Right atrium auricular region (tissue), 2 donors: ENCODE results near the gene TRPM2. TPM values are rescaled to one million over a fixed set of nuclear protein-coding genes. Genes with fewer than 3 reads are reported as not detected.

Experiments
- DNase-seq: peaks from one replicate; pipeline ENCODE4 v3.0.0-alpha.2; 2019; ENCODE audit warnings: low spot score
- H3K27ac ChIP-seq, 2 donors: fragments of 200-600 bp; sonication (generic); 1 replicate in 1 of 2; 2 replicates in 1 of 2; pipeline ENCODE4 v1.5.1; 2016 to 2019
- H3K27me3 ChIP-seq, 2 donors: fragments of 200-600 bp; sonication (generic); one replicate each; pipeline versions ENCODE4 v1.5.1 to v1.6.0; 2017 to 2019
- H3K36me3 ChIP-seq: fragments of 200-600 bp; sonication (generic); one replicate; pipeline ENCODE4 v1.5.1; 2016
- H3K4me1 ChIP-seq, 2 donors: fragments of 200-600 bp; sonication (generic); one replicate each; pipeline versions ENCODE4 v1.5.1 to v1.6.0; 2017 to 2019
- H3K4me3 ChIP-seq, 2 donors: fragments of 200-600 bp; sonication (generic); 1 replicate in 1 of 2; 2 replicates in 1 of 2; pipeline ENCODE4 v1.5.1; 2017 to 2019; ENCODE audit warnings: mild to moderate bottlenecking in 1 of 2, moderate library complexity in 1 of 2
- H3K9me3 ChIP-seq, 2 donors: fragments of 200-600 bp; sonication (generic); one replicate each; pipeline ENCODE4 v1.5.1; 2019
- total RNA-seq, 2 donors: library from RNA; depleted of rRNA; stranded (reverse); fragments of >200 nt; gene quantifications; one replicate each; pipeline ENCODE4 v1.1.0, GENCODE V29; 2016
- TF ChIP-seq, protein P1 (sequence below), 2 donors: fragments of 200-600 bp; sonication (generic); IDR thresholded peaks; one replicate each; pipeline ENCODE4 v1.5.1; 2019; ENCODE audit warnings: antibody characterized with exemption in 2 of 2

Gene TRPM2
- total RNA-seq, 2 donors from 2014 or later: 0.75 to 0.89 TPM

DNA sequence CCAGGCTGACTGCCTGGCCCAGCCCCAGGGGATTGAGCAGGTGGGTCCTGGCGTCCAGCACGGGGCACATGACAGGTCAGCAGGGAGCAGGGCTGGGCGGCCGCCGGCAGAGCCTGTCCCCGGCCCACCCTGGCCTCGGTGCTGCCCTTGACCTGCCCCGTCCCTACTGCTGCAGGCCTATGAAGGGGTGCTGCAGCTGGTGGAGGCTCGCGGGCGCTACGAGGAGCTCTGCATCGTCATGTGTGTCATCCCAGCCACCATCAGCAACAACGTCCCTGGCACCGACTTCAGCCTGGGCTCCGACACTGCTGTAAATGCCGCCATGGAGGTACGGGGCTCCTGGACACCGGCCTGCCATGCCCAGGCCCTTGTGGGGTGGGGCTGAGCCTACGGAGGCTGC lies 29.8 kb upstream of the TRPM2 start:
- TF ChIP-seq, protein P1, sequence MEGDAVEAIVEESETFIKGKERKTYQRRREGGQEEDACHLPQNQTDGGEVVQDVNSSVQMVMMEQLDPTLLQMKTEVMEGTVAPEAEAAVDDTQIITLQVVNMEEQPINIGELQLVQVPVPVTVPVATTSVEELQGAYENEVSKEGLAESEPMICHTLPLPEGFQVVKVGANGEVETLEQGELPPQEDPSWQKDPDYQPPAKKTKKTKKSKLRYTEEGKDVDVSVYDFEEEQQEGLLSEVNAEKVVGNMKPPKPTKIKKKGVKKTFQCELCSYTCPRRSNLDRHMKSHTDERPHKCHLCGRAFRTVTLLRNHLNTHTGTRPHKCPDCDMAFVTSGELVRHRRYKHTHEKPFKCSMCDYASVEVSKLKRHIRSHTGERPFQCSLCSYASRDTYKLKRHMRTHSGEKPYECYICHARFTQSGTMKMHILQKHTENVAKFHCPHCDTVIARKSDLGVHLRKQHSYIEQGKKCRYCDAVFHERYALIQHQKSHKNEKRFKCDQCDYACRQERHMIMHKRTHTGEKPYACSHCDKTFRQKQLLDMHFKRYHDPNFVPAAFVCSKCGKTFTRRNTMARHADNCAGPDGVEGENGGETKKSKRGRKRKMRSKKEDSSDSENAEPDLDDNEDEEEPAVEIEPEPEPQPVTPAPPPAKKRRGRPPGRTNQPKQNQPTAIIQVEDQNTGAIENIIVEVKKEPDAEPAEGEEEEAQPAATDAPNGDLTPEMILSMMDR (IDR thresholded peaks at IDR 0.05): no peak
- Histone ChIP-seq H3K9me3 (no peaks in the 10 kb centered on the region), H3K4me3 (no peak overlapping the region), H3K36me3 (peaks cover 57% of the 10 kb centered on the region), H3K27me3 (no peaks in the 10 kb centered on the region), H3K27ac (no peak overlapping the region), H3K4me1 (no peaks in the 10 kb centered on the region)
- no peak for DNase-seq

DNA sequence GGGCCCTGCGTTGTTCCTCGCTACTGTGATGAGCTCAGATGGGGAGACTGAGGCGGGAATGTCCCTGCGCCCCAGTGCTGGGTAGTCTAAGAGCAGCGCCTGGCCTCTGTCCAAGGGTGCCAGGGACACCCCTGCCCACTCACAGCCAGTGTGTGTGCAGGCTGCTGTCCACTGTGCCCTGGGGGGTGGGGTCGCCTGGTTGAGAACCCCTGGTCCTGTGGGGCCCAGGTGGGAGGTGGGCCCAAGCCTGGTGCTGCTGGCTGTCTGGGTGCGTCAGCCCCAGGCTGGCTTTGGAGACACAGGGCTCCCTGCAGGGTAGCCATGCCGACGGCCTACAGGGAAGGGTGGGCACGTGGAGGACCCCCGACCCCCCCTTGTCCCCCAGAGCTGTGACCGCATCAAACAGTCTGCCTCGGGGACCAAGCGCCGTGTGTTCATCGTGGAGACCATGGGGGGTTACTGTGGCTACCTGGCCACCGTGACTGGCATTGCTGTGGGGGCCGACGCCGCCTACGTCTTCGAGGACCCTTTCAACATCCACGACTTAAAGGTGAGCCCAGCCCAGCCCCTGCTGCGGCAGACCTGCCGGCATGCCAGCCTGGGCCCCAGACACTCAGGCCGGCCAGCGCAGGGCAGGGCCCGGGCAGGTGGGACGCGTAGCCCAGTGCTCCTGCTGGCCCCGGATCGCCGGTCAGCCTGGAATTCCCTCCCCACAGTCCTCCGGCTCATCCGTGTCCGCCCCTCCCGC lies 29.1 kb upstream of the TRPM2 start:
- Histone ChIP-seq H3K27ac (no peak overlapping the region), H3K4me1 (no peaks in the 10 kb centered on the region), H3K4me3 (no peak overlapping the region), H3K9me3 (no peaks in the 10 kb centered on the region), H3K27me3 (no peaks in the 10 kb centered on the region), H3K36me3 (peaks cover 53% of the 10 kb centered on the region)
- TF ChIP-seq, protein P1 (IDR thresholded peaks at IDR 0.05): no peak
- no peak for DNase-seq

DNA sequence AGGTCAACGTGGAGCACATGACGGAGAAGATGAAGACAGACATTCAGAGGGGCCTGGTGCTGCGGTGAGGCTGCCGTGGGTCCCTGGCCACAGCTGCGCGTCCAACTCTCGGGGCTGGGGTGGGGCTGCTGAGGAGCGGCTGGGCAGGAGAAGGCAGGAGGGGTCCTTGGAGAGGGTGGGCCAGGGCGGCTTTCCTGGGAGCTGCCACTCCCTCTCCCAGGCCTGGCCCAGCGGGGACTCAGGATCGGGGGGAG lies 28.6 kb upstream of the TRPM2 start:
- DNase-seq: no peak
- H3K9me3 ChIP-seq: no peaks in the 10 kb centered on the region
- TF ChIP-seq, protein P1 (IDR thresholded peaks at IDR 0.05): no peak
- no peak overlapping the region for H3K4me3 ChIP-seq
- H3K27me3 ChIP-seq: no peaks in the 10 kb centered on the region
- no peak overlapping the region for H3K27ac ChIP-seq
- H3K4me1 ChIP-seq: no peaks in the 10 kb centered on the region
- peaks cover 50% of the 10 kb centered on the region for H3K36me3 ChIP-seq

DNA sequence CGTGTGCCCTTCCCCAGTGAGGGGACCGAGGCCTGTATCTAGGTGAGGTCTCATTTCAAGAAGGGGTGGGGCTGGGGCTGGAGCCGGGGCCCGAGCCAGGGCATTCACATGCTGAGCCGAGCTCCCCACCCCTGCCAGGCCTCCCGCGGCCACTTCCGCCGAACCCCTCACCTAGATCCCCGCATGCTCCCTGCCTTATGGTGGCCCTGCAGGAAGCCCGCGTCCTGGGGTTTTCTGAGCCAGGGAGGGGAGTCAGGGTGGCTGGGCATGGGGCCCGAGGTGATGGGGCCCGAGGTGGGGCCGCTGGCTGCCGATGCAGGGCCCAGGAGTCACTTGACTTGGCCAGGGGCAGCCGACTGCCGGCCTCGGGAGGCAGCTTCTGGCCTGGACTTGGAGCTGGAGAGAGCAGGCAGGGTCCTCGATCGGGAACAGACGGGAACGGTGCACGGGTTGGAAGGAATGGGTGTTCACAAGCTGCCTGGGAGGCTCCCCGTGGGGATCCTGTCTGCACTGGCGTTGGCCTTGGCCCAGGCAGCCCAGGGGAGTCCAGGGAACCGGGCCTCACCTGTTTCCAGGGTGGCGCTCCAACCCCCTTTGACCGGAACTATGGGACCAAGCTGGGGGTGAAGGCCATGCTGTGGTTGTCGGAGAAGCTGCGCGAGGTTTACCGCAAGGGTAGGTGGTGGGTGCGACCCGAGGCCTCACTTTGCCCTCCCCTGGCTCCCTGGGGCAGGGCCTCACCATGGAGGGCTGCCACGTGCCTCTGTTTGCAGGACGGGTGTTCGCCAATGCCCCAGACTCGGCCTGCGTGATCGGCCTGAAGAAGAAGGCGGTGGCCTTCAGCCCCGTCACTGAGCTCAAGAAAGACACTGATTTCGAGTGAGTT lies 27.8 kb upstream of the TRPM2 start:
- H3K4me3 ChIP-seq: no peak overlapping the region
- H3K36me3 ChIP-seq: peaks cover 43% of the 10 kb centered on the region
- TF ChIP-seq, protein P1 (IDR thresholded peaks at IDR 0.05): no peak
- no peaks in the 10 kb centered on the region for H3K4me1 ChIP-seq
- no peaks in the 10 kb centered on the region for H3K9me3 ChIP-seq
- no peaks in the 10 kb centered on the region for H3K27me3 ChIP-seq
- H3K27ac ChIP-seq: no peak overlapping the region
- DNase-seq: no peak

DNA sequence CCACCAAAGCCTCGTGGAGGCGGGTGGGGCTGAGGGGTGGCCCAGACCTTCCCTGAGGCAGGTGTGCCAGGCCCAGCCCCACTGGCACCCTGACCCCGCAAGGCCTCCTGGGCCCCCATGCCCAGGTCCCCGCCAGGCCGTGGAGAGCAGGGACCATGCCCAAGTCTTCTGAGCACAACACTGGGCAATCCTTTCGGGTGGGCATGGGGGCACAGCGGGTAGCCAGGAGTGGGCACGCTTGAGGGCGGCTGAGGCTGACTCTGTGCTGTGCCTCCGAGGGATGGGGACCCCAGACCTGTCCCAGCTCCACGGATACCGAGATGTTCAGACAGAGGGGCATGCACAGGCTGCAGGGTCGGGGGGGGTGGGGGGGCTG lies 27.2 kb upstream of the TRPM2 start:
- TF ChIP-seq, protein P1 (IDR thresholded peaks at IDR 0.05): no peak
- Histone ChIP-seq H3K27ac (no peak overlapping the region), H3K9me3 (no peaks in the 10 kb centered on the region), H3K4me3 (no peak overlapping the region), H3K27me3 (no peaks in the 10 kb centered on the region), H3K36me3 (peaks cover 43% of the 10 kb centered on the region), H3K4me1 (no peaks in the 10 kb centered on the region)
- DNase-seq: no peak
